HG03066 (cell line): ENCODE measurements around the gene AKAP11.
"Not testable (repeated sequence)": the region's sequence is repeated elsewhere in the genome, so short reads cannot be mapped to it uniquely, and the experiment has no call there.

Experiments used
- ATAC-seq: cut with Tn5 transposase; IDR thresholded peaks from one replicate; pipeline ENCODE4 v1.9.1; 2021; ENCODE audit warnings: low read depth; ENCODE audit not compliant: unreplicated experiment

AKAP11 gene, protein sequence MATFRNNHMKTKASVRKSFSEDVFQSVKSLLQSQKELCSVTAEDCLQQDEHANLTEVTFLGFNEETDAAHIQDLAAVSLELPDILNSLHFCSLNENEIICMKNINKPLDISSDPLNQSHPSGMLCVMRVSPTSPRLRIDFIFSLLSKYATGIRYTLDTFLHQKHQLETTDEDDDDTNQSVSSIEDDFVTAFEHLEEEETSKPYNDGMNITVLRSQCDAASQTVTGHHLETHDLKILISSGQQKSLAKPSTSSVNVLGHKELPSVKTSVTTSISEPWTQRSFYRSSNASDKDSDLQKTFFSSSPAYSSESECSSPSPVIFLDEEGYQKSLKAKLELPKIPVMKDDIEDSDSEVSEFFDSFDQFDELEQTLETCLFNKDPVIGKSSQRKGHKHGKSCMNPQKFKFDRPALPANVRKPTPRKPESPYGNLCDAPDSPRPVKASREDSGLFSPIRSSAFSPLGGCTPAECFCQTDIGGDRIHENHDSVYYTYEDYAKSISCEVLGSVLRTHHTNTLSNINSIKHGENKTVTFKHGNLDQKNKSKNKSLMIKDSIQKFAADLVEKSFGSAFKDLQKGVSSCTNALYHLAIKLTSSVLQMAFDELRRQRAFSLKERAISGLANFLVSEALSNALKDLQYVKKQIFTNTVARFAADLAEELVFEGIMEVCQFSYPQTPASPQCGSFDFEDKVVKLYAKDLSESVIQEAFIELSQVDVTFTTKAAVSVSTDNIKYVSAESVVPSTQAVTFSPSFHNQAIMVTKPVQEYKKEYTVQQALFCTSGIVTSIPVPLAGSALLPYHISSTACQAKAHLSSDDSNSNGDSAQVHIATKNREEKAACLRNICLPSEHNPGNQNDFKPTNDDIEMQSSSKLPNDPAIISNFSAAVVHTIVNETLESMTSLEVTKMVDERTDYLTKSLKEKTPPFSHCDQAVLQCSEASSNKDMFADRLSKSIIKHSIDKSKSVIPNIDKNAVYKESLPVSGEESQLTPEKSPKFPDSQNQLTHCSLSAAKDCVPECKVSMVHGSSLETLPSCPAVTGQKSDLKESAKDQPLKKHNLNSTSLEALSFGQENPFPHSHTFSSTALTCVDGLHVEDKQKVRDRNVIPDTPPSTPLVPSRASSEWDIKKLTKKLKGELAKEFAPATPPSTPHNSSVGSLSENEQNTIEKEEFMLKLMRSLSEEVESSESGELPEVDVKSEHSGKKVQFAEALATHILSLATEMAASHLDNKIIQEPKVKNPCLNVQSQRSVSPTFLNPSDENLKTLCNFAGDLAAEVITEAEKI (N-terminal part only)

DNA sequence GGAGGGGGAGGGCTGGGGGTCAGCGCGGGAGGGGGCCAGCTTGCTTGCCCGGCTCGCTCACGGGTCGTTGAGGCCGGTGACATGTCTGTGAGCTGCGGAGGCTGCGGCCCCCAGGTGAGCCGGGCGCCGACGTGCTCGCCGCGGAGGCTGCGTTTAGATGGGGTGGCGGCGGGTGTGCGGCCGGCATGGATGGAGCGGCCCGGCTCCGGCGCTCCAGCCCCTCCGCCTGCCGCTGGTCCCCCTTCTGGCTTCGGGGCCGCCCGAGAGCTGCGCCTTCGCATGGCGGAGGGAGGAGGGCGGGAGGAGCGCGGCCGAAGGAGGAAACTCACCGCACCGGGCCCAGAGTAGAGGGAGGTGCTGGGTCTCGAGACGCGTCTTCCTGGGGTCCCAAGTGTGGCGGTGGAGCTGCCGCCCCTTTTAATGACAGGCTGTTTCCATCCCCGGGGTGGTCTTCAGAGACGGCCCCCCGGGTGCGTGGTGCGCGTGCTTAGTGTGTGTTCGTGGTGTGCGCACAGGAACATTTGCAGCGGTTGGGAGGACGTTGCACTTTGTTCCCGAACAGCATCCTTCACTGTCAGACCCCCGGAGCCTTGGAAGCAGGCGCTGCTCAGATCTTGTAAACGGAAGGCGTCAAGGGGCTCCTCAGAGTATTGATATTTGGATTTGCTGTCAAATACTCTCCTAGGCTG is at the start of gene AKAP11:
Gene AKAP11 (plus strand): TSS at position 38 of the 689 bp plus-strand sequence. CDS start 14,197 bp downstream, outside the sequence.
- ATAC-seq = peak; percentile 22

DNA sequence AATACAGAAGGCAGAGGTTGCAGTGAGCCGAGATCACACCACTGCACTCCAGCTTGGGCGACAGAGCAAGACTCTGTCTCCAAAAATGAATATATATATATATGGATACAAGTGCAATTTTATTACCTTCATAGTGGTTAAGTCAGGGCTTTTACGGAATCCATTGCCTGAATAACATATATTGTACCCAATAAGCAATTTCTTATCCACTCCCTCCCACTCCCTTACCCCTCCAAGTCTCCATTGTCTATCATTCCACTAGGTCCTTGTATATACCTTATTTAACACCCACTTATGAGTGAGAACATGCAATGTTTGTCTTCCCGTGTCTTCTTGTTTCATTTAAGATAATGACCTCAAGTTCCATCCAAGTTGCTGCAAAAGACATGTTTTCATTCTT is 48.3 kb upstream of the AKAP11 start:
- ATAC-seq = no peak

DNA sequence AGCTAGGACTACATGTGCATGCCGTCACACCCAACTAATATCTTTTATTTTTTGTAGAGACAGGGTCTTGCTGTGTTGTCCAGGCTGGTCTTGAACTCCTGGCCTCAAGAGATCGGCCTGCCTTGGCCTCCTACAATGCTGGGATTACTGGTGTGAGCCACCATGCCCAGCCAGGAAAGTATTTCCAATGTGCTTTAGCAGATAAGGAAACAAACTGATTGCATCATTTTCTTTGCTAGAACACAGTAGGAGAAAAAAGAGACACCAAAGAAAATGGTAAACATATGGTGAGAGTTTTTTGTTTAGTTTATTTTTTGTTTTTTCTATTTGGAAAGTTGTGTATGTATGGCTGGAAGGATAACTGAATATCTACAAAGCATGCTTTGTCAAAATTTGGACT is 46.9 kb upstream of the AKAP11 start:
- no peak for ATAC-seq

DNA sequence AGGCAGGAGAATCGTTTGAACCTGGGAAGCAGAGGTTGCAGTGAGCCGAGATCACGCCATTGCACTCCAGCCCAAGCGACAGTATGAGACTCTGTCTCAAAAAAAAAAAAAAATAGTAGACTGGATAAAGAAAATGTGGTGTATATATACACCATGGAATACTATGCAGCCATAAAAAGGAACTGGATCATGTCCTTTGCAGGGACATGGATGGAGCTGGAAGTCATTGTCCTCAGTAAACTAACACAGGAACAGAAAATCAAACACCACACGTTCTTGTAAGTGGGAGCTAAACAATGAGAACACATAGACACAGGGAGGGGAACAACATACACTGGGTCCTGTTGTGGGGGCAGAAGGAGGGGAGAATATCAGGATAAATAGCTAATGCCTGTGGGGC is 45.2 kb upstream of the AKAP11 start:
- not testable (repeated sequence) for ATAC-seq

DNA sequence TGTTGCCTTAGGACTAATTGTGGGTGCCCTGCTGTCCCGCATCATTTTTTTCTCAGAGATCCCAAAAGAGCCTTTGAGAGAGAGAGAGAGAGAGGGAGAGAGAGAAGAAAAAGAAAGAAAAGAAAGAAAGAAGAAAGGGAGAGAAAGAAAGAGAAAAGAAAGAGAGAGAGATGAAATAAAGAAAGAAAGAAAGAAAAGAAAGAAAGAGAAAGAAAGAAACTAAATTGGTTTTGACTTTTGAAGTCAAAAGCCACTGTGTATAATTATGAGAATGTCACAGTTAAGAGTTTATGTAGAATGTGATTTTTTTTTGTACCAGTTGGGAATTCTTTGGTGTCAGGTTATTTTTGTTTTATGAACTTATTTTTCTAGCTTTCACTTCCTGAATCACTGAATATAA is 43.4 kb upstream of the AKAP11 start:
- ATAC-seq = no peak

DNA sequence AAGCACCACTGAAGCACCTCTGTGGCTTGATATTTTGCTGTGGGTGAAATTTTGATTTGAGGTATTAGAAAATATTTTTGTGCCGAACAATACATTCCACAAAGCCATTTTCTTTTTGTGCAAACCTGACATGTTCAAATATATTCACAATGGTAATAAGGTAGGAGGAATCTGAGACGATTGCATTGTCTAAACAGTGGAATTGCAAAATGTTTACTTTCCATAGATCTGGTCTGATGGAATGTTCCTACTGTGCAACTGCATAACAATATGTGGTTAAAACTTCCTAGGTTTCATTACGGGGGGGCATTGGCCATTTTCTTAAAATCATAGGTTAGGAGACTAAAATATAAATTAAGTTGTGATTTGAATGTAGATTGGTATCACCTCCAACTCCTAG is 42.7 kb upstream of the AKAP11 start:
- no peak for ATAC-seq

DNA sequence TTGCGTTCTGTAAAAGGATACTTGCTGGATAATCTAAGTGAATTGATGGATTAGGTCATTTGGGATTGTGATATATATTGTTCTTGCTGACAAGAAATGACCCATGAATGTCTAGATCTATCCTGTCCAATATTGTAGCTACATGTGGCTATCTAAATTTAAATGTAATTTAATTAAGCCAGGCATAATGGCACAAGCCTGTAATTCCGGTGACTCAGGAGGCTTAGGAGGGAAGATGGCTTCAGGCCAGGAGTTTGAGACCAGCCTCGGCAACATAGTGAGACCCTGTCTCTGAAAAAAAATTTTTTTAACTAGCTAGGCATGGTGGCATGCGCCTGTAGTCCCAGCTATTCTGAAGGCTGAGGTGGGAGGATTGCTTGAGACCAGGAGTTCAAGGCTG is 39.3 kb upstream of the AKAP11 start:
- ATAC-seq = no peak

DNA sequence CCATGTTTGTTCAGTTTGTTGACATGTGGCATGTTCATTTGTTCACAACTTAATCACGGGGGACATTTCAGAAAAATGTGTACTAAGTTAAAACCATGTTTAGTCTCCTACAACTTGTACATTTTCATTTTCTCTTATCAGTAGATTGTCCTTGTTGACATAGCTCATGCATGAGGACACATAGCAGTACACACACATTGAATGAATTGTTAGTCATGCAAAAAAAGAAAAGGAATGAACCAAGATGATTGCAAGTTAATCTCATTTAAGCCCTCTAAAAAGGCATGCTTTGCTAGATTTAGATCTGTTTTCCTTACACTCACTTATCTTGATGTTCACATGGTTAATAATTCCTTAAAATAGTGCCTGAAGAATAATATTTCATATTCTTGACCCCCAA is 38.2 kb upstream of the AKAP11 start:
- ATAC-seq = no peak

DNA sequence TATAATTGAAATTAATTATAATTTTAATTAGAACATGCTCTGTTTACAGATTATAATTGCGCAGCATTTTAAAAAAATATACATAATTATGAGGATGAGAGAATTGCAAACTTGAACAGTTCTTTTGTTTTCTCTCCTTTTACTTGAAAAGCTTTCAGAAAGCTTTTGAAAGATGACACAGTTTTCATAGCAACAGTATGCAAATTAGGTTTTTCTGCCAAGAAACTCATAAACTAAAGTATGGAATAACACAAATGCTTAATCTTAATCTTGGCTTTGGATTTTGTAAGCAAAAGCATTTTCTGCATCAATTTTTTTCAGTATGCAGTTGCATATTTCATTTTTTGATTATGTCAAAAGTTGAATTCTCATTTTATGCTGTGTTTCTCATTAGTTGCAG is 32.8 kb upstream of the AKAP11 start:
- no peak for ATAC-seq

DNA sequence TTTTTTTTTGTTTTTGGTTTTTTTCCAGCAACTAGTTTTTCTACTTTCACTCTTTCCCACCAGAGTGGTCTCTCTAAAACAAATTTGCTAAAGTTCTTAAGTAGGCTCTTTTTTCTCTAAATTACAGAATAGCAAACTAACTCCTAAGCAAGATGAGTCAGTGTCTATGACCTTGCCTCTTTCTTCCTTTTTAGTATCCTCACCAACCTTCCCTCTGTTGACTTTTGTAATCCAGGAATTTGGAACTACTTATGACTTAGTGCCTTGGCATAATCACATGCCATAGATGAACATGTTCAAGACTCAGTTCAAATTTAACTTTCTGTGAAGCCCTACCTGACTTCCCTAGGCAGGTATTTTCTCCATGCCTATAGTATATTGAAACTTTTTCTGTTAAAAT is 32.3 kb upstream of the AKAP11 start:
- no peak for ATAC-seq

DNA sequence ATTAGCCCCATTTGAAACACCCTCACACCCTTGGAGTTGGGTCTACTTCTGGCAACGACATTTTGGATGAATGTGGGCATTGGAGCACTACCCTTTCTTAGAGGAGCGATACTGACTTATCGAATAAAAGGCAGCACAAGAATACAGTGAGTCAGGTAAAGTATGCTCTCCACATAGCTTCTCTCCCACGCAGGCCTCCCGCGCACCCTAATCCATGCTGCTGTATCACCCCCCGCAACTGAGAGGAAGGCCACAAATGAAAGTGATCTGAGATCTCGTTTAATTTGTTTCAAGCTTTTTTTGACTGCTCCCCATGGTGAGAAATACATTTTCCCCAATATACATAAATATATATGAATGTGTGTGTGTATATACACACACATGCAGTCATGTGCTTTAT is 25.4 kb upstream of the AKAP11 start:
- ATAC-seq = no peak

DNA sequence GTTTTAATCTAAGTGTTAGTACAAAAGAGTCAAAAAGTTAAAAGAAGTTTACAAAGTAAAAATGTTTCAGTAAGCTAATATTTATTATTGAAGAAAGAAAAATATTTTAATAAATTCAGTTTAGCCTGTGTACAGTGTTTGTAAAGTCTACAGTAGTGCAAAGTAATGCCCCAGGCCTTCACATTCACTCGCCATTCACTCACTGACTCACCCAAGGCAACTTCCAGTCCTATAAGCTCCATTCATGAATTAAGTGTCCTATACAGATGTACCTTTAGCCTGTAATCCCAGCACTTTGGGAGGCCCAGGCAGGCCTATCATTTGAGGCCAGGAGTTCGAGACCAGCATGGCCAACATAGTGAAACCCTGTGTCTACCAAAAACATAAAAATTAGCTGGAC is 24.1 kb upstream of the AKAP11 start:
- ATAC-seq = no peak

DNA sequence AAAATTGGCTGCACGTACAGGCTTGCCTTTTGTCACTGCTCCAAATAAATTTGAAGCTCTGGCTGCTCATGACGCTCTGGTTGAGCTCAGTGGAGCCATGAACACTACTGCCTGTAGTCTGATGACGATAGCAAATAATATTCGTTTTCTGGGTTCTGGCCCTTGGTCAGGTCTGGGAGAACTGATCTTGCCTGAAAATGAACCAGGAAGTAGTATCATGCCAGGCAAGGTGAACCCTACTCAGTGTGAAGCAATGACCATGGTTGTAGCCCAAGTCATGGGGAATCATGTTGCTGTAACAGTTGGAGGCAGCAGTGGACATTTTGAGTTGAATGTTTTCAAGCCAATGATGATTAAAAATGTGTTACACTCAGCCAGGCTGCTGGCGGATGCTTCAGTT is 16.1 kb upstream of the AKAP11 start:
- no peak for ATAC-seq

DNA sequence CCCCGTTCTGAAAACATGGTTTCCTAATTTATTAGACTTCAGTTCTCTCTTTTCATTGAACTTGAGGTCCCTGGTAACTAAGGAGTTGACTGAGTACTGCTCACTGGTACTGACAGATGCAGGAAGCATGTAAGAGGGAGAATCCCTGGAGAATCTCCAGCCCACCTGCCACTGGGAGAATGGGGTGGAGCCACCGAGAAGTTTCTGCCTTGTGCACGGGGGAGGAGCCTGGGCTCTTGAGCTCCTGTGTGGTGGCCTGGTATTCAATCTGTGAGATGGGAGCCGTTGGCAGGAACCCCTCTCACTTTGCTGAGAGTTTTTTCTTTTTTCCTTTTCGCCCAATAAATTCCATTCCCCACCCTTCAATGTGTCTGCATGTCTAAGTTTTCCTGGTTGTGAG is 13.2 kb upstream of the AKAP11 start:
- no peak for ATAC-seq

DNA sequence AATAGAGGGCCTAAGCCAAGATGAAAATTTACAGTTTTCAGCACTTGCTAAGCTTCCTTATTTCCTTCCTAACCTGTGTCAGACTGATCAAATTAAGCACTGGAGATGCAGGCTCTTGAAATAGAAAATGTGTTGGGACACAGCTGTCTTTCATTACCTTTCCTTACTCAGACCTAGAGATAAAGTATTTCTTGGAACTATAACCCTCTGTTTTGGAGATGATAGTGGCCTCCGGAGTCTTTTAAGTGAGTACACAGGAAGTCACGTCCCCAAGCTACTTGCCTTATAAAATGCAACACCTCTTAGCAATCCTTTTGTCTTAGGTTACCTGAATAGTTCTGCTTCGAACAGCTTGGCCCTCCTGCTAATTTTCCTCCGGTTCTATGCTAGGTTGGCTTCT is 12.4 kb upstream of the AKAP11 start:
- ATAC-seq = no peak

DNA sequence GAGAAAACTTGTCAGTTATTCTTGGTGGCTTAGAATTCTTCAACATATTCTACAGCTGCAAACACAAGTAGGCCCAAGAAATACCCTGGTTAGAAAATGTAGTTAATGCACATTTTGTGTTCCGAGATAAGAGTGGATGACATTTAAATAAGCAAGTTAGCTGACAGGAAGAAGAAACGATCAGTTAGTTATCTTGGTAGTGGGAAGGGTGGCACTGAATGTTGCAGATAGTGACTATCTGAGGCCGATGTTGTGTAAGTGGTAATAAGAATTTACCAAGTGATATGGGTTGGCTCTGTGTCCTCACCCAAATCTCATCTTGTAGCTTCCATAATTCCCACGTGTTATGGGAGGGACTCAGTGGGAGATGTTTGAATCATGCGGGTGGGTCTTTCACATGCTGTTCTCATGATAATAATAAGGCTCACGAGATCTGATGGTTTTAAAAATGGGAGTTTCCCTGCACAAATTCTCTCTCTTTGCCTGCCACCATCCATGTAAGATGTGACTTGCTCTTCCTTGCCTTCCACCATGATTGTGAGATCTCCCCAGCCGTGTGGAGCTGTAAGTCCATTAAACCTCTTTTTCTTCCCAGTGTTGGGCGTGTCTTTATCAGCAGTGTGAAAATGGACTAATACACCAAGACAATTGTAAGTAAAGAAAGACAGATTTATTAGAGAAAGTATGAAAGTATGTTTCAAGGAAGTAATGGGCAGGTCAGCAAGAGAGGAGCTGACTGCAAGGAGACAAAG is 10.9 kb upstream of the AKAP11 start:
- no peak for ATAC-seq

DNA sequence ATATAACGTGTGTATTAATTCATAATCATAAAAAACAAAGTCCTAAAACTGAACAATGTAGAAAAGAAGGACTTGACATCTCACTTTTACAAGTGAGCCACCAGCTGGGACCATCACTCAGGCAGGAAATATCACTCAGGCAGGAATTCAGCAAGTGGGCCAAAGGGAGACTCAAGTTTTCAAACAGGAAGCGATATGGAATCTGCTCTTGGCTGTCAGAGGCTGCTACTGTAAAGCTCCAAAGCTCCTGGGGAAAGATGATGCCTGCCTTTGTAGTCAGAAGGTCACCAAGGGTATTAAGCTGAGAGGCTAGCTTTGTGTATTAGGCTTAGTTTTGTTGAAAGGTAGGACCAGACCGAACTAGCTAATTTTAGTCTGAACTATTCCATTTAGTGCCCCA is 5.5 kb upstream of the AKAP11 start:
- no peak for ATAC-seq

DNA sequence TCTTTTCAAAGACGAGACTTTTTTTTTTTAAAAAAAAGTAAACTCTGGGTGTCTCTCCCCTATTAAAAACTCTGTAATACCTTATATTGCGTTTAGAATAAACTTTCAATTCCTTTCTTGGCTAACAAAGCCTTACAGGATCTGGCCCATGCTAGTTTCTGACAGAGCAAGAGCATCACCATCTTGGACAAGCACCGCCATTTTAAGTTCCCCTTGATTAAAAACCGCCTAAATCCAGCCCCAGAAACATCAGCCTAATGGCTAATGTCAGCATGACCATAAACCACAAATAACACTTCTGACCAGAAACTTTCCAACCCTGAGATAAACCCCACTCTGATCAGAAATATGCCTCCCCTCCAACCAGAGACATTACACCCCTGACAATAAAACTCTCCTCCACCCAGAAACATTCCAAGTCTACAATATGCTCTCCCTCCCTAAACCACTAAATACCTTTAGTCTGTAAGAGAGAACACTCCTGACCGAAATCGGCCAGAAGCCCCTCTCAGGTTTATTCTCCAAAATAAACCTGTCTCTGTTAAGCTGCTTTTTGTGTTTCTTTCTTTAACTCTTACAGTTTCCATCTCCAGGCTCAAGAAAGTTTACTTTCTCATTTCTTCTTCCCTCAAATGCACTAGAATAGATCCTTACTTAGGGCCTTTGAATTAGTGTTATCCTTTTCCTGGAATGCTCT is 1.6 kb upstream of the AKAP11 start:
- no peak for ATAC-seq

DNA sequence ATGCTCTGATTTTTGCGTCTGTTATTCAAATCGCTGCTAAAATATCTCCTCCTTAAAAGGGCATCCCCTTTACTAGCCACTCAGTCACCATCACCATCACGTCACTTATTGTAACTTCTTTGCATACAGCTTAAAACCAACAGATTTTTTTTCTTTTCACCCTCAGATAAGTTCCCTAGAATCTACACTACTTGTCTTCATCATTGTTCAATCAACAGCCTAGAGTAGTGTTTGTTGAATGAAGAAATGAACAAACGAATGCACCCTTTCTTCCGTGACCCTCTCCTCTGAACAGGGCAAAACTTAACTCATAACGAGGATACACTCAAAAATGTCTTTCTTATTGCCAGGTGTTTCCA is 1.1 kb upstream of the AKAP11 start:
- no peak for ATAC-seq
